ENCODE results near the gene SLC66A3.

Gene SLC66A3

DNA sequence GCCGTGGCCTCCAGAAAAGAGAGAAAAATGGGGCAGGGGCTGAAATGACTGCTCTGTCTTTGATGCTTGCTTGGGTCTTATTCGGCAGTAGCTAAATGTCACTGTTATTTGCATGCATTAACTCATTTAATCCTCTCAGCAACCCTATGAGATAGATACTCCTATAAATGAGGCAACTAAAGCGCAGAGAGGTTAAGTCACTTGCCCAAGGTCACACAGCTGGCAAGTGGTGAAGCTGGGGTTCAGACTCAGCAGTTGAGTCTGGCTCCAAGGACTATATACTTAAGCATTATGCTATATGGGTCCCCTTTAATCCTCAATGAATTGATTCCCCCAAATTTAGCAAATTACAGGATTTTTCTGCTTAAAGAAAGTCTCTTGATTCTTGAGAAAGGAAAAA is 9.2 kb upstream of the SLC66A3 start:
- H3K27ac ChIP-seq, result no peak overlapping the region
- TF ChIP-seq, protein P1, sequence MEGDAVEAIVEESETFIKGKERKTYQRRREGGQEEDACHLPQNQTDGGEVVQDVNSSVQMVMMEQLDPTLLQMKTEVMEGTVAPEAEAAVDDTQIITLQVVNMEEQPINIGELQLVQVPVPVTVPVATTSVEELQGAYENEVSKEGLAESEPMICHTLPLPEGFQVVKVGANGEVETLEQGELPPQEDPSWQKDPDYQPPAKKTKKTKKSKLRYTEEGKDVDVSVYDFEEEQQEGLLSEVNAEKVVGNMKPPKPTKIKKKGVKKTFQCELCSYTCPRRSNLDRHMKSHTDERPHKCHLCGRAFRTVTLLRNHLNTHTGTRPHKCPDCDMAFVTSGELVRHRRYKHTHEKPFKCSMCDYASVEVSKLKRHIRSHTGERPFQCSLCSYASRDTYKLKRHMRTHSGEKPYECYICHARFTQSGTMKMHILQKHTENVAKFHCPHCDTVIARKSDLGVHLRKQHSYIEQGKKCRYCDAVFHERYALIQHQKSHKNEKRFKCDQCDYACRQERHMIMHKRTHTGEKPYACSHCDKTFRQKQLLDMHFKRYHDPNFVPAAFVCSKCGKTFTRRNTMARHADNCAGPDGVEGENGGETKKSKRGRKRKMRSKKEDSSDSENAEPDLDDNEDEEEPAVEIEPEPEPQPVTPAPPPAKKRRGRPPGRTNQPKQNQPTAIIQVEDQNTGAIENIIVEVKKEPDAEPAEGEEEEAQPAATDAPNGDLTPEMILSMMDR (conservative IDR thresholded peaks at IDR 0.05), result no peak

DNA sequence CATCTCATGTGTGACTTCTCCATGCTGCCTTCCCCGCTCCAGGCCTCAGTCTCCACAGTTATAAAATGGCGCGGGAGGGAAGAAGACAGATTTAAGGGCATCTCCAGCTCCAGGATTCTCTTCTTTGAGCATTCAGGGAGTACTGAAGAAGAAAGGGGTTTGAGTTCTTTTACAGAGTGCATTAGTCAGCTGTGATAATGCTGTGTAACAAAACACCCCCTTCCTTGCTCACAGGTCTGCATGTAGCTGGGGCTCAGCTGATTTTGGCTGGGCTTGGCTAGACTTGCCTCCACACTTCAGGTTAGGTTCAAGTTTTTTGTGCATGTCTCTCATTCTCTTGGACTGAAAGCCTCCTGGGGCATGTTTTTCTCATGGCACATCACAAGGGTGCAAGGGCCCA is 8.0 kb upstream of the SLC66A3 start:
- no peak overlapping the region for H3K27ac ChIP-seq
- TF ChIP-seq, protein P1 (conservative IDR thresholded peaks at IDR 0.05), result no peak

DNA sequence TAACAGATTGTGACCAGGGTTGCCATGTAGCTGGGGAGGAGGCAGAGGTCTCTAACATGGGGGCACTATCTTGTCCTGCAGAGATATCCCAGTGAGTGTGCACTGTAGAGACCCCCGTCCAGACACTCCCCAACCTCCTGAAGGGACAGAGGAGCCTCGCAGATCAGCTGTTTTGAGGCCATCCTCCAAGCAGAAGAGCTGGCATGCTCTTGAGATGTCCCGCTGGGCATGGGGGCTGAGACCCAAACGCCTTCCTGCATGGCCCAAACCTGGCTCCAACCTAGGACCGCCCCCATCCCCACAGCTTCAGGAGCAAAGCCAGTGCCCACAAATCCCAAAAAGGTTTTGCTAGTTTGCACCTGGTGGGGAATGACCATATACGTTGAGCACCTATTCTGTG is 2.7 kb upstream of the SLC66A3 start:
- H3K27ac ChIP-seq, result no peak overlapping the region
- TF ChIP-seq, protein P1 (conservative IDR thresholded peaks at IDR 0.05), result no peak

DNA sequence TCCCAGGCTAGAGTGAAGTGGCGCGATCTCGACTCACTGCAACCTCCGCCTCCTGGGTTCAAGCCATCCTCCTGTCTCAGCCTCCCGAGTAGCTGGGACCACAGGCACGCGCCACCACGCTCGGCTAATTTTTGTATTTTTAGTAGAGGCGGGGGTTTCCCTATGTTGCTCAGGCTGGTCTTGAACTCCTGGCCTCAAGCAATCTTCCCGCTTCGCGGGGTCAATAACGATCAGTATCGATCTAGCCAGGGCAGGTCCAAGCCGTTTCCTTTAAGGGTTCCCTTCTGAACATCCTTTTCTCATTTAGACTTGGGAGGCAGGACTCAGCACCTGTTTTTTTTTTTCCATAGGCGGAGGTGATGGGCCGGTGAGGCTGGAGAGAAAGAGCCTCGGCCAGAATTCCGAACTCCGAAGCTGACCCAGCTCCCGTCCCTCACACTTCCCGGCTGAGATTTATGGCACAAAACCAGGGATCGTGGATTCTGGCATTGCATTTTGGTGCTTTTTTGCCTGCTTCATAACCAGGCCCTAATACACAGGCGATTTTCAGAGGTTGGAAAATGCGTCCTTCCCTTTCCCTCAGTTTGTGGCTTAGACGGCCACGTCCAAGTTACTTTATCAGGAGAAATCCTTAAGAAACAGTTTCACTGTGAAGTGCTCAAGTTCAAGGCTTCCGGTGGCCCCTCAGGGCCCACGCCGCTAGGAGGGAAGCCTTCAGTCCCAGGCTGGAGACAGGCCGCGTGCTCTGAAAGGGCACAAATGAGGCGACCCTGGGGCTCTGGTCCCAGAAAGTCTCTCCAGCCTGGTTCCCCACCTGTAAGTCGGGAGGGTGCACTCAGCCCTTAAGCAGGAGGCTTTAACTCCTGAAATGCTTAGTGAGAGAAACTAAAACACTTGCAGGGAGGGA is 998 bp upstream of the SLC66A3 start:
- peak overlapping the region; percentile 68 for H3K27ac ChIP-seq
- TF ChIP-seq, protein P1 (conservative IDR thresholded peaks at IDR 0.05), result no peak

DNA sequence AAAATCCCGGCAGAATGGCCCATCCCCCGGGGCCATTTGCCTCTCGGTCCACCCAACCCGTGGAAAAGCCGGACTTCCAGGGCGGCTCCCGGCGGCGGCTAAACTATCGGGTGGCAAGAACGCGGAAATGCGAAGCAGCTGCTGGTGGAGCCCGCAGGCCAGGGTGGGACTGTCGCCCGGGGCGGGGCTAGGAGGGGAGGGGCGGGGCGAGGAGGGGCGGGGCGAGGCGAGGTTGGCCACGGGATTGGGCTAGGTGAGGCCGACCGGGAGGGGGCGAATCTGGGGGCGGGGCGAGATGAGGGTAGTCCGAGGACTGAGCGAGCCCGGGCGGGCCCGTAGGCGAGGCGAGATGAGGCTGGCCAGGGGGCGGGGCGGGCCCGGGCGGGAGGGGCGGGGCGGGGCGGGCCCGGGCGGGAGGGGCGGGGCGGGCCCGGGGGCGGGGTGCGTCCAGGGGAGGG is 315 bp upstream of the SLC66A3 start:
- peak overlapping the region; percentile 68 for H3K27ac ChIP-seq
- TF ChIP-seq, protein P1 (conservative IDR thresholded peaks at IDR 0.05), result no peak

DNA sequence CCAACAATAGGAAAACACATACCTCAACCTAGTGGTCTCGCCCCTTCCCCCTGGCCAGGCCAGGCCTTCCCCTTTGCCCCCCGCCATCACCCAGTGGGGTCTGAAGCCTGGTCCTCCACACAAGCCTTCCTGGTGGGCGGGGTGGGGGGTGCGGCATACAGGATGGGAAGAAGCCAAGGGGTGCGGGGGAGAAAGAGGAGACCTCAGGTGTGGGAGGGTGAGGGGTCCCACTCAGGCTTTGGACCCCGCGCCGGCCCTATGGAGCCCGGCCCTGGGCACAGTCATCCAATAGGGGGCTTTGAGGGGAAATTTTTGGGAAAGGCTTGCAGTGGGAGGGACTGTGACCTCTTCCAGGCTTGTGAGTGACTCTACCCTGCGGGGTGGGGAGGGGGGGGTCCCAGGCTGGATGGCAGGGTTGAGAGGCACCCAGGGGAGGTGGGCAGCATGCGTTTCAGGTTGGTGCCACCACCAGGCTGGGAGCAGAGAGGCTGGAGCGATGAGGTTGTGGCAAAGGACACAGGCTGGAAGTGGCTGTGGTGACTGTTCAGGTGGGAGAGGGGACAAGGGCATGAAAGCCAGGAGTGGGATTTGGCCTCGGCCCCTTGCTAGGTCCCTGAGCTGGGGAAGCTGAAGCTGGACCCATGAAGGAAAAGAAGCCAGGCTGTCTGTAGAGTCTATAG is 1.3 kb downstream of the SLC66A3 start:
- TF ChIP-seq, protein P1 (conservative IDR thresholded peaks at IDR 0.05), result no peak
- H3K27ac ChIP-seq, result no peak overlapping the region

DNA sequence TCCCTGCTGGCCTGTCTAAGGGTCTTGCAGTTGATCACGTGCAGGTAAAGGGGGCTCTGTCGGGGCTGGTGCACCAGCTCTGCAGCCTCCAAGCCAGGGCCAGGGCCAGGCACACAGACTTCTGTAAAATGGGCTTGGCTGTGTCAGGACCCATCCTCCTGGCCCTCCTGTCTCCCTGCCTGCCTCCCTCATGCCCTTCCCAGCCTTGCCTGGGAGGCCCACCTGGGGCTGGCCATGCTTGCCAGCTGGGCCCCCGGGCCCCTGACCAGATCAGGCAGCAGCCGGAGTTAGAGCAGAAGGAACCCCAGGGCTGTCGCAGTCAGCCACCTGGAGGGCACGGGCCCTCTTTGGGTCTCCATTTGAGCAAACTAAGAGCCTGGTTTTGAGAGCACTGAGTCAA is 2.0 kb downstream of the SLC66A3 start:
- H3K27ac ChIP-seq, result no peak overlapping the region
- TF ChIP-seq, protein P1 (conservative IDR thresholded peaks at IDR 0.05), result no peak
